ENCODE results near the gene ME3. TPM values are rescaled to one million over a fixed set of nuclear protein-coding genes. Genes with fewer than 3 reads are reported as not detected.
A peak's percentile ranks its signal among the peaks of the same experiment; 100 is the strongest.
"Not testable (repeated sequence)": the region's sequence is repeated elsewhere in the genome, so short reads cannot be mapped to it uniquely, and the experiment has no call there.

The ME3 gene
- polyA plus RNA-seq, 1 donor (not counting 4 experiments of a cell fraction or from before 2014, with no cell fraction given): 1.0 TPM

DNA sequence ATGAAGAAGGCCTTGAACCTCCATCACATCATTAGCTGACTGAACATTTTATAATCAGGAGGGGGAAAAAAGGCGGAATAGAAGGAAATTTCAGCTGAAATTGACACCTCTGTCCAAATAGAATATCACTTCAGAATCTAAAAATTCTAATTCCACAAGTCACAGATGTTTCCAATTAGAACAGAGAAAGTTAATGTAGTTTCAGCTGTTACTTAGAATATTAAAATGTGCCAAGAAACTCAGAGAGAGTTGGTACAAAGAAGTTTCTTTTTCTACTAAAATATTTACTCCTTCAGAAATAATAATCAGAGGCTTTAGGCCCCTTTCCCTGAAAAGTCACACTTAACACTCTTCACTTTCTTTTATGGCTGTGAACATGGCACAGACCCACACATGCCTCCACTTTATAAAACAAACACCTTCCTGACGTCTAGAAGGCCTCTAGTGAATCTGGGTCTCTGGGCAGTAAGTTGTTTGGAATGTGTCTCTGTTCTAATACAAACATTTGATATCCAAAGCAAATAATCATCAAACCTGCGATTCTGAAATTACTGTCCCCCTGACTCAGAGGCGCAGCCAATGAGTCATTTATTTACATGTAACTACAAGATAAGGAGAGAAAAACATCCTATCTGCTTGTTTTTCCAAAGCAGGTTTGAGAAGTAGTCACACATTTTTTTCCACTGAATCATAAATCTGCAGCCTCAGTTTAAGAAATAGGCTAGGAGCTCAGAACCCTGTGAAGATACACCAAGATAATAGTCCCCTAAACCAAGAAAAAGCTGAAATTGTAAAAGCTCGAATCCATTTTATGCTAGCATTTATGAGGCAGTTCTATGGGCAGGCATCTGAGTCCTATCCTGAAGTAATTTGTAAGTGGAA is 148.4 kb downstream of the ME3 start:
- H3K27me3 ChIP-seq (ENCODE audit: control insufficient read depth, extremely low read depth, insufficient read depth, low read length): no peaks in the 10 kb centered on the region
- TF ChIP-seq, protein P1, sequence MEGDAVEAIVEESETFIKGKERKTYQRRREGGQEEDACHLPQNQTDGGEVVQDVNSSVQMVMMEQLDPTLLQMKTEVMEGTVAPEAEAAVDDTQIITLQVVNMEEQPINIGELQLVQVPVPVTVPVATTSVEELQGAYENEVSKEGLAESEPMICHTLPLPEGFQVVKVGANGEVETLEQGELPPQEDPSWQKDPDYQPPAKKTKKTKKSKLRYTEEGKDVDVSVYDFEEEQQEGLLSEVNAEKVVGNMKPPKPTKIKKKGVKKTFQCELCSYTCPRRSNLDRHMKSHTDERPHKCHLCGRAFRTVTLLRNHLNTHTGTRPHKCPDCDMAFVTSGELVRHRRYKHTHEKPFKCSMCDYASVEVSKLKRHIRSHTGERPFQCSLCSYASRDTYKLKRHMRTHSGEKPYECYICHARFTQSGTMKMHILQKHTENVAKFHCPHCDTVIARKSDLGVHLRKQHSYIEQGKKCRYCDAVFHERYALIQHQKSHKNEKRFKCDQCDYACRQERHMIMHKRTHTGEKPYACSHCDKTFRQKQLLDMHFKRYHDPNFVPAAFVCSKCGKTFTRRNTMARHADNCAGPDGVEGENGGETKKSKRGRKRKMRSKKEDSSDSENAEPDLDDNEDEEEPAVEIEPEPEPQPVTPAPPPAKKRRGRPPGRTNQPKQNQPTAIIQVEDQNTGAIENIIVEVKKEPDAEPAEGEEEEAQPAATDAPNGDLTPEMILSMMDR (optimal IDR thresholded peaks at IDR 0.05 in 1 of 3, IDR thresholded peaks at IDR 0.05 in 1 of 3, conservative IDR thresholded peaks at IDR 0.05 in 1 of 3; ENCODE audit: extremely low read depth in 1 of 3, insufficient read depth in 2 of 3, low read length in 3 of 3): no peak
- no peak for TF ChIP-seq EZH2 (IDR thresholded peaks at IDR 0.05; ENCODE audit: low read length)
- no peaks in the 10 kb centered on the region for H3K36me3 ChIP-seq (ENCODE audit: control insufficient read depth in 2 of 2, extremely low read depth in 1 of 2, insufficient read depth in 2 of 2, low read length in 2 of 2)
- peaks cover 28% of the 10 kb centered on the region for H3K4me1 ChIP-seq (ENCODE audit: control insufficient read depth, extremely low read depth, insufficient read depth, low read length)
- H3K9ac ChIP-seq (ENCODE audit: control insufficient read depth, extremely low read depth, insufficient read depth, low read length): peak overlapping the region; percentile 72
- peak overlapping the region in 2 of 3 experiments; percentile 54 to 63 for H3K4me3 ChIP-seq (ENCODE audit: control insufficient read depth in 2 of 3, extremely low read depth in 1 of 3, insufficient read depth in 2 of 3, low read depth in 1 of 3, low read length in 3 of 3)
- no peaks in the 10 kb centered on the region for H4K20me1 ChIP-seq (ENCODE audit: control insufficient read depth, extremely low read depth, insufficient read depth, low read length)
- H3K4me2 ChIP-seq (ENCODE audit: control insufficient read depth, extremely low read depth, insufficient read depth, low read depth, low read length): peak overlapping the region; percentile 86
- H3K79me2 ChIP-seq (ENCODE audit: control insufficient read depth, insufficient read depth, low read length): no peaks in the 10 kb centered on the region
- no peaks in the 10 kb centered on the region for H3K9me3 ChIP-seq (ENCODE audit: control insufficient read depth, low read depth, low read length)
- FAIRE-seq (peak; percentile 80), DNase-seq (ENCODE audit: low read depth, low spot score) (peak; percentile 96)
- no peak overlapping the region for H2AFZ ChIP-seq (ENCODE audit: control insufficient read depth, low read length)
- dilution Hi-C loops (cut with MboI; ENCODE audit: extremely low pct_ligation_motif_present, low sequenced_read_pairs): no loop called here
- no peaks in the 10 kb centered on the region for H3K9me1 ChIP-seq (ENCODE audit: control insufficient read depth, extremely low read depth, insufficient read depth, low read length)
- H3K27ac ChIP-seq (ENCODE audit: control insufficient read depth, insufficient read depth, low read length): peak overlapping the region; percentile 95

GRCh38 chr11:86522512-86522911 is 149.9 kb downstream of the ME3 start:
- H3K9ac ChIP-seq (ENCODE audit: control insufficient read depth, extremely low read depth, insufficient read depth, low read length); DNase-seq (ENCODE audit: low read depth, low spot score); dilution Hi-C loops (cut with MboI; ENCODE audit: extremely low pct_ligation_motif_present, low sequenced_read_pairs); H3K79me2 ChIP-seq (ENCODE audit: control insufficient read depth, insufficient read depth, low read length); H3K9me1 ChIP-seq (ENCODE audit: control insufficient read depth, extremely low read depth, insufficient read depth, low read length); H3K4me2 ChIP-seq (ENCODE audit: control insufficient read depth, extremely low read depth, insufficient read depth, low read depth, low read length); H3K27me3 ChIP-seq (ENCODE audit: control insufficient read depth, extremely low read depth, insufficient read depth, low read length); H3K4me3 ChIP-seq (ENCODE audit: control insufficient read depth in 2 of 3, extremely low read depth in 1 of 3, insufficient read depth in 2 of 3, low read depth in 1 of 3, low read length in 3 of 3); H2AFZ ChIP-seq (ENCODE audit: control insufficient read depth, low read length); H3K27ac ChIP-seq (ENCODE audit: control insufficient read depth, insufficient read depth, low read length); H3K36me3 ChIP-seq (ENCODE audit: control insufficient read depth in 2 of 2, extremely low read depth in 1 of 2, insufficient read depth in 2 of 2, low read length in 2 of 2); H3K9me3 ChIP-seq (ENCODE audit: control insufficient read depth, low read depth, low read length); FAIRE-seq; H4K20me1 ChIP-seq (ENCODE audit: control insufficient read depth, extremely low read depth, insufficient read depth, low read length): not testable (repeated sequence)
- H3K4me1 ChIP-seq (ENCODE audit: control insufficient read depth, extremely low read depth, insufficient read depth, low read length): peaks cover 38% of the 10 kb centered on the region
